Neural cell (in vitro differentiated cells): Measurements from ENCODE around the gene MPO. TPM values are rescaled to one million over a fixed set of nuclear protein-coding genes. Genes with fewer than 3 reads are reported as not detected.

Source experiments
- H2AFZ ChIP-seq: fragments of 200-600, 300-800 bp; sonication (generic), shearing (Covaris generic); 2 replicates; pipeline ENCODE4 v1.6.0; 2014; ENCODE audit warnings: low read depth, mild to moderate bottlenecking, antibody characterized with exemption, low read length, moderate library complexity
- H3F3A ChIP-seq: fragments of 200-600 bp; shearing (Covaris generic); 2 replicates; pipeline ENCODE4 v1.6.1; 2016; ENCODE audit warnings: mild to moderate bottlenecking, moderate library complexity, mixed read lengths, antibody characterized with exemption, low read length; ENCODE audit not compliant: insufficient read depth, poor library complexity, severe bottlenecking
- H3K27ac ChIP-seq: fragments of 200-600, 300-800 bp; sonication (generic), shearing (Covaris generic); 2 replicates; pipeline ENCODE4 v1.5.1; 2014; ENCODE audit warnings: mild to moderate bottlenecking, low read length, moderate library complexity
- H3K27me3 ChIP-seq: fragments of 300-800, 200-600 bp; sonication (generic), shearing (Covaris generic); 2 replicates; pipeline ENCODE4 v1.6.0; 2014; ENCODE audit warnings: mild to moderate bottlenecking, low read depth, low read length, moderate library complexity; ENCODE audit not compliant: insufficient read depth
- H3K36me3 ChIP-seq: fragments of 300-800, 200-600 bp; sonication (generic), shearing (Covaris generic); 2 replicates; pipeline ENCODE4 v1.5.1; 2014; ENCODE audit warnings: mild to moderate bottlenecking, antibody characterized with exemption, low read length, moderate library complexity; ENCODE audit not compliant: insufficient read depth
- H3K4me2 ChIP-seq: fragments of 300-800, 200-600 bp; sonication (generic), shearing (Covaris generic); 2 replicates; pipeline ENCODE4 v1.6.0; 2014; ENCODE audit warnings: mild to moderate bottlenecking, low read length
- H3K4me3 ChIP-seq: fragments of 300-800, 200-600 bp; sonication (generic), shearing (Covaris generic); 2 replicates; pipeline ENCODE4 v1.5.1; 2014; ENCODE audit warnings: mild to moderate bottlenecking, low read length, moderate library complexity
- H3K79me2 ChIP-seq: fragments of 200-600 bp; shearing (Covaris generic); replicated peaks from 2 replicates; pipeline ENCODE4 v1.6.0; 2014; ENCODE audit warnings: mild to moderate bottlenecking, low read length, moderate library complexity; ENCODE audit not compliant: insufficient read depth
- H3K9ac ChIP-seq: fragments of 300-800, 200-600 bp; sonication (generic), shearing (Covaris generic); 2 replicates; pipeline ENCODE4 v1.6.1; 2016; ENCODE audit warnings: mild to moderate bottlenecking, low read length, mixed read lengths
- H3K9me2 ChIP-seq: fragments of 200-600 bp; shearing (Covaris generic); 2 replicates; pipeline ENCODE4 v1.6.1; 2016; ENCODE audit warnings: mild to moderate bottlenecking, low read length, mixed read lengths; ENCODE audit not compliant: insufficient read depth
- H3K9me3 ChIP-seq: fragments of 200-600, 300-800 bp; sonication (generic), shearing (Covaris generic); 2 replicates; pipeline ENCODE4 v1.6.1; 2016; ENCODE audit warnings: mild to moderate bottlenecking, mixed run types, low read length, moderate library complexity, mixed read lengths
- H4K20me1 ChIP-seq: fragments of 200-600 bp; shearing (Covaris generic); 2 replicates; pipeline ENCODE4 v1.6.1; 2016; ENCODE audit warnings: mild to moderate bottlenecking, mixed run types; ENCODE audit not compliant: insufficient read depth
- EZH2 ChIP-seq: fragments of 200-600, 300-800 bp; shearing (Covaris generic), sonication (generic); IDR thresholded peaks from 2 replicates; pipeline ENCODE4 v1.6.1; 2014; ENCODE audit warnings: antibody characterized with exemption, low read length, borderline replicate concordance, mild to moderate bottlenecking; ENCODE audit not compliant: insufficient read depth, poor library complexity, severe bottlenecking
- POLR2AphosphoS5 ChIP-seq: IDR thresholded peaks from 2 replicates; pipeline ENCODE4 v1.6.1; 2012
- RAD21 ChIP-seq: fragments of 450-650 bp; conservative IDR thresholded peaks from 2 replicates; pipeline ENCODE4 v1.6.1; 2014; ENCODE audit warnings: antibody characterized with exemption, mild to moderate bottlenecking, moderate library complexity
- polyA plus RNA-seq: library from polyadenylated mRNA; depleted of rRNA; stranded (reverse); fragments of >200 nt; gene quantifications from 2 replicates; pipeline ENCODE4 v1.2.3, GENCODE V29; 2014
- TF ChIP-seq, protein P1 (sequence below): IDR thresholded peaks from 2 replicates; pipeline ENCODE4 v1.6.1; 2012; ENCODE audit warnings: borderline replicate concordance
- TF ChIP-seq, protein P2 (sequence below): fragments of 450-650 bp; IDR thresholded peaks from 2 replicates; pipeline ENCODE4 v1.5.1; 2014; ENCODE audit warnings: antibody characterized with exemption, mild to moderate bottlenecking, moderate library complexity; ENCODE audit not compliant: poor library complexity, severe bottlenecking

The MPO gene
- polyA plus RNA-seq, 1 donor from 2014 or later: not detected

DNA sequence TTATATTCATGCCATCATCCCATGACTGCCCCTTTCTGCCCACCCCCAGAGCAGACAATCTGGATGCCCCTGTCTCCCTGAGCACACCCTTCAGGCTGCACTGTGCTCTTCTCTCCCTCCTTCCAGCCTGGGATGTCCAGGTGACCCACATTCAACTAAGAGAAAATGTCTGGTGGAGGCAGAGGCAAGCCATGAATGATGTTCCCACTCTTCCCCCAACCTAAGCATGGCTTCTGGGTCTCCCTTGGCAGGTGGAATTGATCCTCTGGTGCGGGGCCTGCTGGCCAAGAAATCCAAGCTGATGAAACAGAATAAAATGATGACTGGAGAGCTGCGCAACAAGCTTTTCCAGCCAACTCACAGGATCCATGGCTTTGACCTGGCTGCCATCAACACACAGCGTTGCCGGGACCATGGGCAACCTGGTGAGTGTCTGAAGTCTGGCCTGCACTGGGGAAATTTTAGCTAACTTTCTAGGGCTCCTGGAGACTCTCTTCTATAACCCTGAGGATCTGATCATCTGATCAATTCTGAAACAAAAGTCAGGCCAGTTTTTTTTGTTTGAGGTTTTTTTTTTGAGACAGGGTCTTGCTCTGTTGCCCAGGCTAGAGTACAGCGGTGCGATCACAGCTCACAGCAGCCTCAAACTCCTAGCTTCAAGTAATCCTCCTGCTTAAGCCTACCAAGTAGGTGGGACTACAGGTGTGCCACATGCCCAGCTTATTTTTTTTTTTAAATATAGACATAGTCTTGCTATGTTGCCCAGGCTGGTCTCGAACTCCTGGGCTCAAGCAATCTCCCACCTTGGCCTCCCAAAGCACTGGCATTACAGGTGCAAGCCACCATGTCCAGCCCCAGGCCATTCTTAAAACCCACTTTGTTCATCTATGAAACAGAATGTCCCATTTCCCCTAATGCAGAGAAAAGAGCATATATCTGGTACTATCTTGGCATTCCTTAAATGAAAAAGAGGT, 14.5 kb downstream of the MPO start:
- Histone ChIP-seq H3K79me2 (no peaks in the 10 kb centered on the region), H3K4me3 (no peak overlapping the region), H3K4me2 (no peak overlapping the region), H3K9me2 (no peaks in the 10 kb centered on the region), H3K27me3 (no peaks in the 10 kb centered on the region), H4K20me1 (no peaks in the 10 kb centered on the region), H2AFZ (no peak overlapping the region), H3K9ac (no peak overlapping the region), H3F3A (no peaks in the 10 kb centered on the region), H3K36me3 (no peaks in the 10 kb centered on the region), H3K27ac (no peak overlapping the region), H3K9me3 (no peaks in the 10 kb centered on the region)
- TF ChIP-seq RAD21 (no peak), EZH2 (no peak), POLR2AphosphoS5 (no peak)
- TF ChIP-seq, protein P1, sequence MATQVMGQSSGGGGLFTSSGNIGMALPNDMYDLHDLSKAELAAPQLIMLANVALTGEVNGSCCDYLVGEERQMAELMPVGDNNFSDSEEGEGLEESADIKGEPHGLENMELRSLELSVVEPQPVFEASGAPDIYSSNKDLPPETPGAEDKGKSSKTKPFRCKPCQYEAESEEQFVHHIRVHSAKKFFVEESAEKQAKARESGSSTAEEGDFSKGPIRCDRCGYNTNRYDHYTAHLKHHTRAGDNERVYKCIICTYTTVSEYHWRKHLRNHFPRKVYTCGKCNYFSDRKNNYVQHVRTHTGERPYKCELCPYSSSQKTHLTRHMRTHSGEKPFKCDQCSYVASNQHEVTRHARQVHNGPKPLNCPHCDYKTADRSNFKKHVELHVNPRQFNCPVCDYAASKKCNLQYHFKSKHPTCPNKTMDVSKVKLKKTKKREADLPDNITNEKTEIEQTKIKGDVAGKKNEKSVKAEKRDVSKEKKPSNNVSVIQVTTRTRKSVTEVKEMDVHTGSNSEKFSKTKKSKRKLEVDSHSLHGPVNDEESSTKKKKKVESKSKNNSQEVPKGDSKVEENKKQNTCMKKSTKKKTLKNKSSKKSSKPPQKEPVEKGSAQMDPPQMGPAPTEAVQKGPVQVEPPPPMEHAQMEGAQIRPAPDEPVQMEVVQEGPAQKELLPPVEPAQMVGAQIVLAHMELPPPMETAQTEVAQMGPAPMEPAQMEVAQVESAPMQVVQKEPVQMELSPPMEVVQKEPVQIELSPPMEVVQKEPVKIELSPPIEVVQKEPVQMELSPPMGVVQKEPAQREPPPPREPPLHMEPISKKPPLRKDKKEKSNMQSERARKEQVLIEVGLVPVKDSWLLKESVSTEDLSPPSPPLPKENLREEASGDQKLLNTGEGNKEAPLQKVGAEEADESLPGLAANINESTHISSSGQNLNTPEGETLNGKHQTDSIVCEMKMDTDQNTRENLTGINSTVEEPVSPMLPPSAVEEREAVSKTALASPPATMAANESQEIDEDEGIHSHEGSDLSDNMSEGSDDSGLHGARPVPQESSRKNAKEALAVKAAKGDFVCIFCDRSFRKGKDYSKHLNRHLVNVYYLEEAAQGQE: no peak
- TF ChIP-seq, protein P2, sequence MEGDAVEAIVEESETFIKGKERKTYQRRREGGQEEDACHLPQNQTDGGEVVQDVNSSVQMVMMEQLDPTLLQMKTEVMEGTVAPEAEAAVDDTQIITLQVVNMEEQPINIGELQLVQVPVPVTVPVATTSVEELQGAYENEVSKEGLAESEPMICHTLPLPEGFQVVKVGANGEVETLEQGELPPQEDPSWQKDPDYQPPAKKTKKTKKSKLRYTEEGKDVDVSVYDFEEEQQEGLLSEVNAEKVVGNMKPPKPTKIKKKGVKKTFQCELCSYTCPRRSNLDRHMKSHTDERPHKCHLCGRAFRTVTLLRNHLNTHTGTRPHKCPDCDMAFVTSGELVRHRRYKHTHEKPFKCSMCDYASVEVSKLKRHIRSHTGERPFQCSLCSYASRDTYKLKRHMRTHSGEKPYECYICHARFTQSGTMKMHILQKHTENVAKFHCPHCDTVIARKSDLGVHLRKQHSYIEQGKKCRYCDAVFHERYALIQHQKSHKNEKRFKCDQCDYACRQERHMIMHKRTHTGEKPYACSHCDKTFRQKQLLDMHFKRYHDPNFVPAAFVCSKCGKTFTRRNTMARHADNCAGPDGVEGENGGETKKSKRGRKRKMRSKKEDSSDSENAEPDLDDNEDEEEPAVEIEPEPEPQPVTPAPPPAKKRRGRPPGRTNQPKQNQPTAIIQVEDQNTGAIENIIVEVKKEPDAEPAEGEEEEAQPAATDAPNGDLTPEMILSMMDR: no peak

DNA sequence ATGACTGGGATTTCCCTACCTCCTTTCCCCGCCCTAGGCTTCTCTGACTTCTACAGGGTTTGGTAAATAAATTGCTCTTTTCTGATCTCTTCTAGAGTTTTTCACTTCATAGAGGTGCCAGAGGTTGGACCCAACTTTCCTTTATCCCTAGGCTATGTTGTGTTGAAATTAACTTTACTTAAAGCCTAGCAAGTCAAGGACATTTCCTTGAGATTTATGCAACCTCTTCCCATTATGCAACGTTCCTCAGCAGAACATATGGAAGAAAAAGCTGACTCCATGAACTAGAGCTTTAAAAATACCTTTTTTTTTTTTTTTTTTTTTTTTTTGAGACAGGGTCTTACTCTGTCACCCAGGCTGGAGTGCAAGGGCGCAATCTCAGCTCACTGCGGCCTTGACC, 15.5 kb downstream of the MPO start:
- Histone ChIP-seq H3K9me2 (no peaks in the 10 kb centered on the region), H3F3A (no peaks in the 10 kb centered on the region), H3K36me3 (no peaks in the 10 kb centered on the region), H3K9ac (no peak overlapping the region), H3K9me3 (no peaks in the 10 kb centered on the region), H3K27ac (no peak overlapping the region), H3K79me2 (no peaks in the 10 kb centered on the region), H4K20me1 (no peaks in the 10 kb centered on the region), H2AFZ (no peak overlapping the region), H3K27me3 (no peaks in the 10 kb centered on the region), H3K4me3 (no peak overlapping the region), H3K4me2 (no peak overlapping the region)
- no peak for TF ChIP-seq POLR2AphosphoS5
- TF ChIP-seq, protein P1: no peak
